ENCODE data around the gene LRPPRC. TPM values are rescaled to one million over a fixed set of nuclear protein-coding genes. Genes with fewer than 3 reads are reported as not detected.
"Not testable (repeated sequence)": the region's sequence is repeated elsewhere in the genome, so short reads cannot be mapped to it uniquely, and the experiment has no call there.

The LRPPRC gene
- polyA plus RNA-seq, 3 donors: 20.2 to 38.4 (median 27.8) TPM

GRCh38 chr2:43937269-43937820 lies 58.4 kb downstream of the LRPPRC start:
- no peak overlapping the region for H3K27ac ChIP-seq (ENCODE audit: low read depth, low read length)
- 69 to 92% (median 85%) methylated on average over 3 of the region's 3 CpGs for WGBS, 3 donors

- no peak overlapping the region for H3K27ac ChIP-seq (ENCODE audit: low read depth, low read length)
- 91 to 94% (median 94%) methylated on average over 4 of the region's 4 CpGs for WGBS, 3 donors
These were observed 61.2 kb downstream of the LRPPRC start for GRCh38 chr2:43934567-43934966.

DNA sequence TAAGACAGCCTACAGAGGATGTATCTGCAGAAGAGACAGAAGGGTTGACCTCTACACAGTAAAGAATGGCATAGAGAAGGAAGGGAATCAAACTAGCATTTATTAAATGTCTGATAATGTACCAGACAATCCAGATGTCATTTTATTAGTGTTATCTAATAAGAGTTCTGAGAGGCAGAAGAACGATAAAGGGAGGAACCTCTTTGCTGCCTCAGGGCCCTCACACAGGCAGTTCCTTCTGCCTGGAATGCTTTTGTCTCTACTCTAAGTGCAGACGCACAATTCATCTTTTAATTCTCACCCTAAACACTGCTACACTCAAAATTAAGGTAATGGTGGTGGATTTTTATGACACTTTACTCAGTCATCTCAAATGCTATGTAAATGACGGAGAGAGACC lies 64.5 kb downstream of the LRPPRC start:
- WGBS, 3 donors: 96 to 99% (median 98%) methylated on average over 3 of the region's 3 CpGs

DNA sequence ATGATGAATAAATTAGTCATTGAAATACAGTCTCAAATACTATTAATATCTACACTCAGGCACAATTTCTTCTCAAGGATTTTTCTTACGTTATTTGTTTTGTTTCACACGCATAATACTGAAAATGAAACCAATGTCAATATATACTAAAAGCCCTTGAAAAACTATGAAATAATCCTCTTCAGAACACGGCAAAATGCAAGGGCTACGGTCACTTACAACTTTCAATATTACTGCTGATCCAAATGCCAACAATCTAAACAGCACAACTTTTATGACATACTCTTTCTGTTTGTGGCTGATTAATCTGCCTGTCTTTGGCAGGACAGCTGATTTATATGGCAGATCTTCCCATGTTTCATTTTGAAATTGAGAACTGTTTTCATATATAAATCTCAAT lies 68.3 kb downstream of the LRPPRC start:
- H3K27ac ChIP-seq (ENCODE audit: low read depth, low read length): no peak overlapping the region
- 84 to 94% (median 87%) methylated on average over 4 of the region's 4 CpGs for WGBS, 3 donors

More for the DNA sequence above, 64.5 kb downstream of the LRPPRC start:
- H3K27ac ChIP-seq (ENCODE audit: low read depth, low read length): no peak overlapping the region

GRCh38 chr2:43925431-43925830 lies 70.4 kb downstream of the LRPPRC start:
- WGBS, 3 donors: 92 to 95% (median 94%) methylated on average over 4 of the region's 4 CpGs
- H3K27ac ChIP-seq (ENCODE audit: low read depth, low read length): no peak overlapping the region

DNA sequence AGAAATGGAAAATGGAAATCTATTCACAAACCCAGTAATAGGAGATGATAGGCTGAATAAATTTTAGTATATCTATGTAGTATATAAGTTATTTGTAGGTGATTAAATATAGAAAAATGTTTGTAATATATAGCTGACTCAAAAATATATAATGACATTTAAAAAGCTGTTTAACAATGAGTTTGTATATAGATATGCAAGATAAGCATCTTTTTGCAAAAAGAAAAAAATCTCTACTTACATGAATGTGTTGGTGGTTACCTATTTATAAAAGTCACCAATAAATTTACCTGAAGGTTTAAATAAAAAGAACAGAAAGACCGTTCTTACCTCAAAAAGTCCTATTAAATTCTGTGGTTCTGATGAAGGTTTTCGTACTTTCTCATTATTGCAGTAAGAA lies 71.3 kb downstream of the LRPPRC start:
- no peak overlapping the region for H3K27ac ChIP-seq (ENCODE audit: low read depth, low read length)

DNA sequence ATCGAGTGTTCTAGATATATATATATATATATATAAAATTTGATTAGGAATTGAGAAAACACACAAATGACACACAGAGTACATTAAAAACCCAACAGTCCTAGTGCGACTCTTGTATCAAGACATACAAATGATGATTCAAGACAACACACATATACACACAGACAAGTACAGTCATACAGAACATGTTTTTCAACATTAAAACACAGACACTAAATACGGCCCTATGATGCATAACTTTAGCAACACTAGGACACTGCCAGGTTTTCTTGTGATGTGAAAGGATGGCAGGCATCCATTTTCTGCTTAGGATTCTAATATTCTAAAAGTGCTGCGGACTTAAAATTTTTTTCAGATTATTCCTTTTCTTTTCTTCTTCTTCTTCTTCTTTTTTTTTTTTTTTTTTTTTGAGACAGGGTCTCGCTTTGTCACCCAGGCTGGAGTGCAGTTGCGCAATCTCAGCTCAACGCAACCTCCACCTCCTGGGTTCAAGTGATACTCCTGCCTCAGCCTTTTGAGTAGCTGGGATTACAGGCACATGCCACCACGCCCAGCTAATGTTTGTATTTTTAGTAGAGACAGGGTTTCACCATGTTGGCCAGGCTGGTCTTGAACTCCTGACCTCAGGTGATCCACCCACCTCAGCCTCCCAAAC lies 84.5 kb downstream of the LRPPRC start:
- not testable (repeated sequence) for H3K27ac ChIP-seq (ENCODE audit: low read depth, low read length)
- WGBS, 3 donors: 87 to 92% (median 88%) methylated on average over 8 of the region's 8 CpGs

More for the DNA sequence above, 71.3 kb downstream of the LRPPRC start:
- 97% methylated on average over 2 of the region's 2 CpGs for WGBS, 3 donors

DNA sequence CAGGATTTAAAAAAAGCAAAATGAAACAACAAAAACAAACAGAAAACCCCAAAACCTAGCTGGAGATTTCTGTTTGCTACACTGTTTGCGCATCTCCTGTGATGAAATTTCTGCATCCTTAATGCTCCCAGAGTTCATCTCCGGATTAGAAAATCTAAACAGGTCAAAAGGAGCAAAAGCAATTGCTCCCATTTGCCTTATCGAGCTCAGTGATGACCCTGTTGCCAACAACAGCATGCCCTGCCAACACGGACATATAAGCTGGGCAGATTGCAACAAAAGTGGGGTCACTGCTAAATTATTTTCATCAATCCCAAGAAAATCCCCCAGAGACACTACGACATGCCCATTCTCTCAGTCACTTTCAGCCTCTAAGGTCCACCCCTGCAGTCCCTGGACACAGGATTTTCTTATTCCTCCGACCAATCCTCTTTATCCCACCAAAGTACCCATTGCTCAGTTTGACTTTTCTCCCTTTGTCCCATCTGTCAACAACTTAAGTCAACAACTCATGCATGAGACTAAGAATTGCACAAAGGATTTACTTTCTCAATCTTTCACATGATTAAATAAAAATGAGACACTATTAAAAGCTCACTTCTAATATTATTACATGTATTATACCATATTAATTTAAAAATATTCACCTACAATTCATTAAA lies 89.2 kb downstream of the LRPPRC start:
- 85 to 92% (median 89%) methylated on average over 6 of the region's 6 CpGs for WGBS, 3 donors
- H3K27ac ChIP-seq (ENCODE audit: low read depth, low read length): no peak overlapping the region

GRCh38 chr2:43905871-43906270 lies 89.9 kb downstream of the LRPPRC start:
- 86 to 93% (median 90%) methylated on average over 5 of the region's 5 CpGs for WGBS, 3 donors
- no peak overlapping the region for H3K27ac ChIP-seq (ENCODE audit: low read depth, low read length)

DNA sequence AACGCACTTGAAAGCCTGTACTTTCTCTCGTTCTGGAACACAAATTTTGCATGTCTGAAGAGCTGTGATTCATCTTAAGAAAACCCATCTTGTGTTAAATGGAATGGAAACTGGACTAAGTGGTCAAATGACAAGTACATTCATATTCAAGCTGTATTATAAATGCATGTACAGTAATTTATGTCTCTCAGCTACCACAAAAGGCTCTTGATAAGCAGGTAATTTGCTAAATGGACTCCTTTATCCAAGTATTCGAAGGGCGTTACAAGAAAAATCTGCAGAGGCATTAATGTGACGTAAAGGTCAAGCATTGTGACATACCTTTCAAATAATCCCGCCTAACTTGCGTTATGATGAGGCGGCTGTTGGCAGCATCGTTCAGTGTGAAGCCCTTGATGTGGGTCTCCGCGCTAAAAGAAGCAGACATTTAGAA lies 90.4 kb downstream of the LRPPRC start:
- no peak overlapping the region for H3K27ac ChIP-seq (ENCODE audit: low read depth, low read length)
- WGBS, 3 donors: 85 to 92% (median 86%) methylated on average over 11 of the region's 11 CpGs

DNA sequence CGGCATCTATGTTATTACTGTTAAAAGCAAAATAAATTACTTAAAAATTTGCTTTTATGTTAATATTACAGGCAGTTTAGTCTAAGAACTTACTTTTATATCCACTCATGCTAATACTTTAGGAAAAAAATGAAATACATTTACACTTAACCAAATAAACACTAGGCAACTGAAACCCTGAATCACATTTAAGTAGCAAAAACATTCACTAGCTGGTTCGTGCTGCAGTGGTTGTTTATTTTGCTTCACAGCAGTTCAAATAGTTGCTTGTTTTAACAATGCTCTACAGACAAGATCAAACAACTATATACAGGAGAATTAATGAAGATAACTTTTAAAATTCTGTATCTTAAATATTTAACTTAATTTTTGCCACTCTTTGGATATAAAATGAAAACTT lies 96.2 kb downstream of the LRPPRC start:
- no peak overlapping the region for H3K27ac ChIP-seq (ENCODE audit: low read depth, low read length)
- WGBS, 3 donors: 79 to 92% (median 88%) methylated on average over 2 of the region's 2 CpGs

GRCh38 chr2:43898838-43899346 lies 96.9 kb downstream of the LRPPRC start:
- WGBS, 3 donors: 64 to 95% (median 94%) methylated on average over 11 of the region's 11 CpGs

DNA sequence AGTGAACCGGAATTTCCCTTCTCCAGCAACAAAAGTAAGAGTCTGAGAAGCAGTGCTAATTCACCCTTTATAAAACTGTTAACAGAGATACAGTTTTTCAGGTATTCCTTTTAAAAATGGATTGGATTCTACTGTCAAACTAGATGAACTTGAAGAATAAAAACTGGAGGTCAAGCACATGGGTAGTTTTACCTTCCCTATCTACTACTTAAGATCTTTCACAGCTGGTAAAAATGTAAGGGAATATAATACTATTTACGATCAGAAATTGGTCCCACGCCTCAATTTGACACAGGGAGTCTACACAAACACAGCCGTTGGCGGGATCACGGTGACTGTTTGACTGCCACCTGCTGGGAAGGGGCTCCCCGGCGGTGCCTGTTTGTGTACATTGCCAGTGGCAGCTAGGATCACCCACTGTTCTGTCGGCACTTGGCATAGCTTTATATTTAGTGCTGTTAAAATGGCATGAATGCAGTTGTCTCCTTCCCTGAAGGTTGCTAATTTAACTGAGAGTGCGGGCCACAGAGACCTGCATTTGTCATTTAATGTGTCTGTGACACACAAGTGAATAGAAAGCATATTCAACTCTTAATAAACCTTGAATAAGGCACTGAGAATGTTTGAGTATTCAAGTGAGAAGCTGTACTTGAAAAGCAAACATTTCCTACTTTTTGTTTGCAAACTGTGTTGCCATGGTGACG lies 97.5 kb downstream of the LRPPRC start:
- H3K27ac ChIP-seq (ENCODE audit: low read depth, low read length): no peak overlapping the region
- WGBS, 3 donors: 19 to 80% (median 76%) methylated on average over 11 of the region's 11 CpGs

More at GRCh38 chr2:43898838-43899346, 96.9 kb downstream of the LRPPRC start:
- no peak overlapping the region for H3K27ac ChIP-seq (ENCODE audit: low read depth, low read length)

DNA sequence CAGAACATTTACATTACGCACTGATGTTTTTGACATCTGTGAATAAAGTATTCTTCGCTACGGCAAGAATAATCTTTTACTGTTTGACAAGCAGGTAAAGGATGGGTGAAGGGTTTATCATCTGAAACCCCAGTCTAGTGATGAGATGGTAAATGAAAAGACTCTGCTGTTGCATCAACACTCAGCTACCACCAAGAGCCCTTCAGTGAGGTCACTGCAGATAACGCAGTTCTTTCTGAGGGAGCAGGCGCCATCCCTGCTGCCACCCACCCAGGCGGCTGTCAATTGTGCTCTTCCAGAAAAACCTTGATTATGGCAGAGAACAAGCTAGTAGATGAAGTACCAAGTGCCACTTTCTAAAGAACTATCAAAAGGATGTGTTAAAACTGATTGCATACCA lies 98.3 kb downstream of the LRPPRC start:
- WGBS, 3 donors: 92 to 97% (median 97%) methylated on average over 6 of the region's 6 CpGs
- H3K27ac ChIP-seq (ENCODE audit: low read depth, low read length): no peak overlapping the region

DNA sequence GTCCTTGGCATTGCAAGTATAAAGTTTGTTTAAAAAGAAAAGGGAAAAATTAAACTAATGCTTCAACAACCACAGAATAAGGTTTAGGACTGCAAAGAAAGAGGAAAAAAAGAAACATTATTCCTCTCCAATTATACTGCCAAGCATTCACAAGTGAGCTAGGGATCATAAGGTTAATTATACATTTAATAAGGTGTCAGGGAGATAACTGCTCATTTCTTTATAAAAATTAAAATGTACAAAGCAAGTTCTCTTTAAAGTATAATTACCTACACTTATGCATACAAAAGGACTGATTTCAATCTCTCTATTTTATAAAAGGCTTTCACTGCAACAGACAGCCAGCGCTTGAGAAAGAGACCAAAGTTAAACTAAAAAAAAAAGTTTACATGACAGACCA lies 98.9 kb downstream of the LRPPRC start:
- 76 to 96% (median 85%) methylated on average over 1 of the region's 1 CpG for WGBS, 3 donors
- H3K27ac ChIP-seq (ENCODE audit: low read depth, low read length): no peak overlapping the region

- H3K27ac ChIP-seq (ENCODE audit: low read depth, low read length): no peak overlapping the region
- 96 to 99% (median 98%) methylated on average over 2 of the region's 2 CpGs for WGBS, 3 donors
These were observed 101.0 kb downstream of the LRPPRC start for GRCh38 chr2:43894743-43895142.

DNA sequence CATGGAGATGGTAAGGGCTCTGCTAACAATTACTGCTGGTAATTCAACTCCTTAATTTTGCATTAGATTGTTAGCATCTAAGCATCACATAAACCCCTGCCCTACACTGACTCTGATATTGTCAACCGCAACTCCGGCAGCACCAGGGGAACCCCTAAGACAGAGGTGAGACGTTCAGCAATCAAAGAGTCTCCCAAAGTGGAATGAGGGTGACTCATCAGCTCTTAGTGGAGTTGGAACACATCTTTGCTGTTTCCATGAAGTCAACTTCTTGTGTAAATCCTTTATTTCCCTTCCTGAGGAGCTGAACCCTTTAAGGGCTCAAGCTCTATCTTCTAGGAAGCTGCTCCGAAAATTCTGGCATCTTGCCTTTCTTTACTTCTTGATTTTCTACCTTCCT lies 104.9 kb downstream of the LRPPRC start:
- WGBS, 3 donors: 77 to 90% (median 81%) methylated on average over 4 of the region's 4 CpGs

GRCh38 chr2:43889416-43889815 lies 106.4 kb downstream of the LRPPRC start:
- 96 to 99% (median 98%) methylated on average over 4 of the region's 4 CpGs for WGBS, 3 donors

More for the DNA sequence above, 104.9 kb downstream of the LRPPRC start:
- no peak overlapping the region for H3K27ac ChIP-seq (ENCODE audit: low read depth, low read length)

GRCh38 chr2:43887176-43887575 lies 108.6 kb downstream of the LRPPRC start:
- 66 to 82% (median 79%) methylated on average over 7 of the region's 7 CpGs for WGBS, 3 donors
- H3K27ac ChIP-seq (ENCODE audit: low read depth, low read length): no peak overlapping the region

More at GRCh38 chr2:43889416-43889815, 106.4 kb downstream of the LRPPRC start:
- no peak overlapping the region for H3K27ac ChIP-seq (ENCODE audit: low read depth, low read length)

All from adipose tissue (tissue), 3 donors.